Measurements from ENCODE around the gene RTN4R. TPM values are rescaled to one million over a fixed set of nuclear protein-coding genes. Genes with fewer than 3 reads are reported as not detected.

Gene RTN4R
- total and polyA plus RNA-seq, 9 of the 15 experiments (the other 6 are each of a cell fraction or from before 2014, with no cell fraction given): 0.04 to 2.8 (median 1.4) TPM; not detected in 3

DNA sequence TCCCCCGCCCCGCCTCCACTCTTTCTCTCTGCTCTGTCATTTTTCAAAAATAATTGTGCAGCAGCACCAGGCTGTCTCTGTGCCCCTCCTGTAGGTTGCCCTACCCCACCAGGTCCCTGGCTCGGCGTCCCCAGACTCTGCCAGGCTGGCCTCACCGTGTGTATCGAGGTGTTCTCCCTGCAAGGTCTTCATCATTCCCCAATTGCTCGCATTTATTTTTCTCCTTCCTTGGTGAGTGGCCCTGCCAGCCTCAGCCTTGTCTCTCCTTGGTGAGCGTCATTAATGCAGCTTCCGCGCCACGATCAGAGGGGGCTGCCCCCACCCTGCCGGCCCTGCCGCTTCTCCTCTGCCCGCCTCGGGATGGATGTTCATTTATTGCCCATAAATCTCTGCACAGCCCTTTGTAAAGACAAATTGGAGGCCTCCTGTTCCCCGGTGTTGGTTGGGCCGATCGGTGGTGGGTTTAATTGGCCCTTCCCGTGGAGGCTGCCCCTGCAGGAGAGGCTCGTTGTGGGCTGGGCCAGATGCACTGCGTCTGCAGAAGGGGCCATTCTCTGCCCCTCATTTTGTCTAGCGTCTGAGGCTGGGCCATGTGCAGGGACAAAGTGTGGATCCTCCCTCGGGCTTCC lies 33.2 kb downstream of the RTN4R start (continued):
- TF ChIP-seq ZNF318 (IDR thresholded peaks at IDR 0.05; ENCODE audit: borderline replicate concordance in 1 of 2, low read depth in 1 of 2) (no peak), SIX5 (IDR thresholded peaks at IDR 0.05; ENCODE audit: borderline replicate concordance in 1 of 2, insufficient read depth in 1 of 2, low read depth in 1 of 2, low read length in 2 of 2) (0 out of 4 replicates have a peak, but pooled peaks of 1 of the 2 experiments have one; percentile 1), NR1H2 (CRISPR knock-in tag; IDR thresholded peaks at IDR 0.05) (peak; percentile 78; the same call in 1 of the 2 replicates), MYNN (IDR thresholded peaks at IDR 0.05) (no peak), MYNN (CRISPR knock-in tag; IDR thresholded peaks at IDR 0.05) (peak; percentile 52; the same call in 1 of the 2 replicates), ZZZ3 (IDR thresholded peaks at IDR 0.05) (no peak), ZNF696 (CRISPR knock-in tag; conservative IDR thresholded peaks at IDR 0.05) (no peak), NCOR1 (IDR thresholded peaks at IDR 0.05) (no peak), YY1 (IDR thresholded peaks at IDR 0.05; ENCODE audit: borderline replicate concordance in 1 of 3, control insufficient read depth in 1 of 3, extremely low read depth in 1 of 3, insufficient read depth in 3 of 3, insufficient read length in 1 of 3, insufficient replicate concordance in 2 of 3, low read depth in 1 of 3, low read length in 2 of 3) (no peak), ZNF830 (CRISPR knock-in tag; IDR thresholded peaks at IDR 0.05) (0 out of 2 replicates have a peak, but pooled peaks have one; percentile 82), SAP30 (IDR thresholded peaks at IDR 0.05; ENCODE audit: borderline replicate concordance, insufficient read depth, low read depth, low read length, poor library complexity, severe bottlenecking) (peak; percentile 6), ZNF121 (CRISPR knock-in tag; conservative IDR thresholded peaks at IDR 0.05) (no peak), RBM25 (IDR thresholded peaks at IDR 0.05; ENCODE audit: low read depth, low read length, severe bottlenecking) (no peak), ZNF263 (CRISPR knock-in tag; IDR thresholded peaks at IDR 0.05; ENCODE audit: borderline replicate concordance) (no peak), MEF2A (IDR thresholded peaks at IDR 0.05; ENCODE audit: control insufficient read depth, low read depth, low read length) (no peak), CBX3 (IDR thresholded peaks at IDR 0.05; ENCODE audit: borderline replicate concordance in 1 of 2, low read length in 2 of 2) (peak in 1 of 2 experiments; percentile 45; a peak in 1 of 3 replicates), RCOR1 (IDR thresholded peaks at IDR 0.05; ENCODE audit: borderline replicate concordance in 1 of 2, low read depth in 2 of 2, low read length in 2 of 2) (0 out of 4 replicates have a peak, but pooled peaks of 1 of the 2 experiments have one; percentile 14)

All from K562 (cell line).